Choroid plexus epithelial cell (primary cell): ENCODE data around the gene VLDLR.

ENCODE experiments used
- DNase-seq: peaks from one replicate; pipeline ENCODE4 v3.0.0-alpha.2; 2010; ENCODE audit warnings: low read depth
- H3K4me3 ChIP-seq: 2 replicates; pipeline ENCODE4 v1.5.1; 2011; ENCODE audit warnings: low read depth, mild to moderate bottlenecking, control low read depth, low read length, moderate library complexity
- TF ChIP-seq, protein P1 (sequence below): conservative IDR thresholded peaks from 2 replicates; pipeline ENCODE4 v1.5.1; 2011; ENCODE audit warnings: low read depth, mild to moderate bottlenecking, control low read depth, inconsistent platforms, low read length, moderate library complexity

Gene VLDLR

DNA sequence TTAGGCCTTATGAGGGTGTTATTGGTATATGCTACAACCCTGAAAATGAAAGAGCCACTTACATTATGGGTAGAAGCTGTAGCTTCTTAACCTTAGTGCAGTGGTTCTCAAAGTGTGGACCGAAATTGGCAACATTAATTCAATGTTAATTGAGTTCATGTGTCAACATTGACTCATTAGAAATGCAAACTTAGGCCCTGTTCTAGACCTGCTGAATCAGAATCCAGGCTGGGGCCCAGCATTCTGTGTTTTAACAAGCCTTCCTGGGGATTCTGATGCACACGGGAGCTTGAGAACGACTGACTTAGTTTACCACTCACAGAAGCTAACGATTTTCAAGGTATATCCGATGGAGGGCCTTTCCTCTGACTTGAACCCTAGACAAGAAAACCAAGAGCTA, 7.3 kb downstream of the VLDLR start:
- TF ChIP-seq, protein P1, sequence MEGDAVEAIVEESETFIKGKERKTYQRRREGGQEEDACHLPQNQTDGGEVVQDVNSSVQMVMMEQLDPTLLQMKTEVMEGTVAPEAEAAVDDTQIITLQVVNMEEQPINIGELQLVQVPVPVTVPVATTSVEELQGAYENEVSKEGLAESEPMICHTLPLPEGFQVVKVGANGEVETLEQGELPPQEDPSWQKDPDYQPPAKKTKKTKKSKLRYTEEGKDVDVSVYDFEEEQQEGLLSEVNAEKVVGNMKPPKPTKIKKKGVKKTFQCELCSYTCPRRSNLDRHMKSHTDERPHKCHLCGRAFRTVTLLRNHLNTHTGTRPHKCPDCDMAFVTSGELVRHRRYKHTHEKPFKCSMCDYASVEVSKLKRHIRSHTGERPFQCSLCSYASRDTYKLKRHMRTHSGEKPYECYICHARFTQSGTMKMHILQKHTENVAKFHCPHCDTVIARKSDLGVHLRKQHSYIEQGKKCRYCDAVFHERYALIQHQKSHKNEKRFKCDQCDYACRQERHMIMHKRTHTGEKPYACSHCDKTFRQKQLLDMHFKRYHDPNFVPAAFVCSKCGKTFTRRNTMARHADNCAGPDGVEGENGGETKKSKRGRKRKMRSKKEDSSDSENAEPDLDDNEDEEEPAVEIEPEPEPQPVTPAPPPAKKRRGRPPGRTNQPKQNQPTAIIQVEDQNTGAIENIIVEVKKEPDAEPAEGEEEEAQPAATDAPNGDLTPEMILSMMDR, result no peak
- H3K4me3 ChIP-seq, result no peak overlapping the region
- no peak for DNase-seq

DNA sequence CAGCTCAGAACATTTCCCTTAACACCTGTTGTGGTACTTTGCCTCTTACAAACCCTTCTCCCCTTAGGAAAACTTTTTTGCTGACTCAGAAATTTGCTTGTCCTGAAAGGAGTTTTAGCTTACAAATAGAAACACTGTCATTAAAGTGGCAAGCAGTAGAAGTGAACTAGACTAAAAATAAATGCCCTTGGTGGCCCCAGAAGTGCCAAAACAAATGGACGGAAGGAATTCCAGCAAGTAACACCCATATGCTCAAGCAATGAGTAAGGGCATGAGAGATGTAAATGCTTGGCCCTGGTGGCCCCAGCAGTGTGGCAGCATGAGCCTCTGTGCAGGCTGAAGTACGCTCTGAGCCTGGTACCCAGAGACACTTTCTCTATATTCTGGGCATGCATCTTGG, 8.6 kb downstream of the VLDLR start:
- DNase-seq, result no peak
- H3K4me3 ChIP-seq, result no peak overlapping the region
- TF ChIP-seq, protein P1, result no peak

DNA sequence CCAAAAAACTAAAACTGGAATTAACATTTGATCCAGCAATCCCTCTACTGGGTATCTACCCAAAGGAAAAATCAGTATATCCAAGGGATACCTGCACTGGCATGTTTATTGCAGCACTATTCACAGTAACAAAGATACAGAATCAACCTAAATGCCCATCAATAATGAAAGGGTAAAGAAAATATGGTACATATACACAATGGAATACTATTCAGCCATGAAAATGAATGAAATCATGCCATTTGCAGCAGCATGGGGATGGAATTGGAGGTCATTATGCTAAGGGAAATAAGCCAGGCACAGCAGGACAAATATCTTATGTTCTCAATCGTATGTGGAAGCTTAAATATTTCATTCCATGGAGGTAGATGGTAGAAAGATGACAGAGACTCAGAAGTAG, 9.7 kb downstream of the VLDLR start:
- no peak for DNase-seq
- TF ChIP-seq, protein P1, result no peak
- H3K4me3 ChIP-seq, result no peak overlapping the region

DNA sequence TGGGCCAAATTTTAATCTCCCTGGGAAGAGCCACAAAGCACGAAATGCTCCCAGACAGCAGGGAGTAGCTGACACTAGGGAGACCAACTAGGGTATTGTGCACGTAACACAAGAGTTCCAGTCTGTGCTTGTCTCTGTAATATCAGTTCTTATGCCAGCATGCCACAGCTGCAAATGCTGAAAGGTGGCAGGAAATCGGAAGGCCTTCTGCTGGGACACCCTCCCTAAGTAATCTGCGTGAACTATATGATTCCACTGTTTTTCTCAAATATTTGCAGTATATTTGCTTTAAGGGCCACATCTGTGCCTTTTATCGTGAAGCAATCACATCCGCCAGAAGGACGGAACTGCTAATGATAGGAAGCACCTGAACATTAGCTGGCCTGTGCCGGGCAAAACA, 12.6 kb downstream of the VLDLR start:
- TF ChIP-seq, protein P1, result no peak
- no peak overlapping the region for H3K4me3 ChIP-seq

DNA sequence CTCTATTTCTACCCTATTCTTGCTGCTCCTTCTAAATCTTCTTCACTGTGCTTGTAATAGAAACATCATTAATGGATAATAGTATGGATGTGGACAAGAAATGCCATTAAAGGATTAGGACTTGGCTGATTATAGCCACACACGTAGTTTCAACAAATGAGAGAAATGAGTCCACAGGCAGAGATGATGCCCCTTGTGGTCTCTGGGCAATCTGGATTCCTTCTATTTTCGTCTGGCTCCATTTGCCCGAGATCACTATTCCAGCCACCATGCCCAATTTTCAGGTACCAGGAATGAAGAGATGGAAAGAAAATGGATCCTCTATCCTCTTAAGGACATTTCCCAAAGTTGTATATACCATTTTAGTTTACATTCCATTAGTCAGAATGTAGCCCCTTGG, 13.2 kb downstream of the VLDLR start:
- TF ChIP-seq, protein P1, result no peak

More for the DNA sequence above, 12.6 kb downstream of the VLDLR start:
- DNase-seq, result no peak

DNA sequence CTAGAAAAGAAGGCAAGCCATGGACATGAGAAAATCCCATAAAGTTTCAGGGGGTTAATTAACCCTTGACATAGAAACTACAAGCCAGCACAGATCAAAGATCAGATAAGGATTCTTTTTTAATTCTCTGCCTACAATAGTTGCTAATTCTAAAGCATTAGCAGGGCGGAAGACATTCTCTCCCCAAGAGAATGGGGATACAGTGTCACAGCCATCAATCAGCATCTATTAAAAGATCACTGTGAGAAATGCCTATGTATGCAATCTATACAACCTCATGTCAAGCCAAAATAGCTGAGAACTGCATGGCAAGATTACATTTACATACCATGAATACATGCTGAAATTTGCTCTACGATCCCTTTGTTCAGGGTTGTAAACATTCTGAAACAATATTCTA, 14.3 kb downstream of the VLDLR start:
- H3K4me3 ChIP-seq, result no peak overlapping the region
- no peak for DNase-seq
- TF ChIP-seq, protein P1, result no peak

More for the DNA sequence above, 13.2 kb downstream of the VLDLR start:
- no peak overlapping the region for H3K4me3 ChIP-seq
- no peak for DNase-seq

DNA sequence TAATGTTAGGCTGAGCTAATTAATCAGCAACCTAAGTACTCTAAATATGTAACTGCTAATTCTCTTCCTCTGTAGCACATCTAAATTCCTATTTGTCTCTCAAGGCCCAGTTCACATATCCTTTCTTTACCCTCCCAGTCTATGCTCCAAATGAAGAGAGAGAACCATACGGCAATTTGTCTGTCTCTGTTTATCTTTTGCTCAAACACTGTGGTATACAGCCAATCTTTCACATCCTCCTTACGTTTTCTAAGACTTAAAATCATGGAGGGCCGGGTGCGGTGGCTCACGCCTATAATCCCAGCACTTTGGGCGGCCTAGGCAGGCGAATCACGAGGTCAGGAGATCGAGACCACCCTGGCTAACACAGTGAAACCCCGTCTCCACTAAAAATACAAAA, 15.8 kb downstream of the VLDLR start:
- TF ChIP-seq, protein P1, result no peak
- no peak overlapping the region for H3K4me3 ChIP-seq
- DNase-seq, result no peak
